H7 (cell line): Measurements from ENCODE around the gene ANKRD44. TPM values are rescaled to one million over a fixed set of nuclear protein-coding genes. Genes with fewer than 3 reads are reported as not detected.
A peak's percentile ranks its signal among the peaks of the same experiment; 100 is the strongest.

ENCODE experiments used
- DNase-seq: peaks from one replicate; pipeline ENCODE4 v3.0.0; 2012
- H3K27me3 ChIP-seq: 2 replicates; pipeline ENCODE4 v1.6.0; 2011; ENCODE audit warnings: mild to moderate bottlenecking, low read length; ENCODE audit not compliant: control insufficient read depth, insufficient read depth
- H3K36me3 ChIP-seq: replicated peaks from 2 replicates; pipeline ENCODE4 v1.5.1; 2011; ENCODE audit warnings: low read length; ENCODE audit not compliant: control insufficient read depth, insufficient read depth
- H3K4me3 ChIP-seq: 2 replicates; pipeline ENCODE4 v1.5.1; 2011; ENCODE audit warnings: low read depth, mild to moderate bottlenecking, control low read depth, low read length, moderate library complexity; ENCODE audit not compliant: insufficient read depth
- total RNA-seq: library from RNA; depleted of rRNA; stranded (reverse); fragments of >200 nt; shearing (Covaris generic); gene quantifications from 2 replicates; pipeline ENCODE4 v1.2.3, GENCODE V29; 2014

The ANKRD44 gene
- total RNA-seq, 1 experiment from 2014 or later: 0.76 TPM

GRCh38 chr2:197130318-197130717 lies 180.3 kb downstream of the ANKRD44 start:
- Histone ChIP-seq H3K4me3 (no peak overlapping the region), H3K27me3 (no peaks in the 10 kb centered on the region), H3K36me3 (no peaks in the 10 kb centered on the region)
- DNase-seq: no peak

- H3K27me3 ChIP-seq: no peaks in the 10 kb centered on the region
- no peak for DNase-seq
- H3K4me3 ChIP-seq: no peak overlapping the region
- H3K36me3 ChIP-seq: no peaks in the 10 kb centered on the region
Measured at GRCh38 chr2:197128897-197129296, 181.7 kb downstream of the ANKRD44 start.

- H3K27me3 ChIP-seq: no peaks in the 10 kb centered on the region
- no peaks in the 10 kb centered on the region for H3K36me3 ChIP-seq
- no peak for DNase-seq
- H3K4me3 ChIP-seq: no peak overlapping the region
Measured at GRCh38 chr2:197128126-197128525, 182.5 kb downstream of the ANKRD44 start.

GRCh38 chr2:197126630-197127352 lies 183.8 kb downstream of the ANKRD44 start:
- no peak for DNase-seq
- H3K27me3 ChIP-seq: no peaks in the 10 kb centered on the region
- no peaks in the 10 kb centered on the region for H3K36me3 ChIP-seq
- H3K4me3 ChIP-seq: no peak overlapping the region

GRCh38 chr2:197124639-197125390 lies 185.8 kb downstream of the ANKRD44 start:
- Histone ChIP-seq H3K36me3 (no peaks in the 10 kb centered on the region), H3K27me3 (no peaks in the 10 kb centered on the region), H3K4me3 (no peak overlapping the region)
- DNase-seq: no peak

- no peak overlapping the region for H3K4me3 ChIP-seq
- no peaks in the 10 kb centered on the region for H3K27me3 ChIP-seq
- DNase-seq: no peak
- H3K36me3 ChIP-seq: no peaks in the 10 kb centered on the region
Measured at GRCh38 chr2:197122821-197123220, 187.8 kb downstream of the ANKRD44 start.

- H3K27me3 ChIP-seq: no peaks in the 10 kb centered on the region
- H3K36me3 ChIP-seq: no peaks in the 10 kb centered on the region
- H3K4me3 ChIP-seq: no peak overlapping the region
- DNase-seq: no peak
Measured at GRCh38 chr2:197121756-197122385, 188.7 kb downstream of the ANKRD44 start.

GRCh38 chr2:197121255-197121654 lies 189.3 kb downstream of the ANKRD44 start:
- DNase-seq: no peak
- Histone ChIP-seq H3K4me3 (no peak overlapping the region), H3K27me3 (no peaks in the 10 kb centered on the region), H3K36me3 (no peaks in the 10 kb centered on the region)

GRCh38 chr2:197116306-197116879 lies 194.2 kb downstream of the ANKRD44 start:
- Histone ChIP-seq H3K36me3 (no peaks in the 10 kb centered on the region), H3K27me3 (no peaks in the 10 kb centered on the region), H3K4me3 (no peak overlapping the region)
- no peak for DNase-seq

- Histone ChIP-seq H3K27me3 (no peaks in the 10 kb centered on the region), H3K36me3 (no peaks in the 10 kb centered on the region), H3K4me3 (no peak overlapping the region)
- no peak for DNase-seq
Measured at GRCh38 chr2:197115325-197115724, 195.3 kb downstream of the ANKRD44 start.

GRCh38 chr2:197113275-197113711 lies 197.3 kb downstream of the ANKRD44 start:
- peak; percentile 37 for DNase-seq
- Histone ChIP-seq H3K36me3 (no peaks in the 10 kb centered on the region), H3K27me3 (no peaks in the 10 kb centered on the region), H3K4me3 (no peak overlapping the region)

GRCh38 chr2:197109326-197109725 lies 201.3 kb downstream of the ANKRD44 start:
- no peak for DNase-seq
- no peaks in the 10 kb centered on the region for H3K27me3 ChIP-seq
- H3K36me3 ChIP-seq: no peaks in the 10 kb centered on the region

GRCh38 chr2:197108758-197109157 lies 201.8 kb downstream of the ANKRD44 start:
- Histone ChIP-seq H3K27me3 (no peaks in the 10 kb centered on the region), H3K36me3 (no peaks in the 10 kb centered on the region), H3K4me3 (no peak overlapping the region)
- DNase-seq: no peak

More at GRCh38 chr2:197109326-197109725, 201.3 kb downstream of the ANKRD44 start:
- H3K4me3 ChIP-seq: no peak overlapping the region

- H3K27me3 ChIP-seq: no peaks in the 10 kb centered on the region
- no peaks in the 10 kb centered on the region for H3K36me3 ChIP-seq
- no peak overlapping the region for H3K4me3 ChIP-seq
- DNase-seq: peak; percentile 15
Measured at GRCh38 chr2:197107291-197108269, 203.0 kb downstream of the ANKRD44 start.
